ENCODE results near the gene MKLN1.
A peak's percentile ranks its signal among the peaks of the same experiment; 100 is the strongest.
"Not testable (repeated sequence)": the region's sequence is repeated elsewhere in the genome, so short reads cannot be mapped to it uniquely, and the experiment has no call there.

MKLN1 gene

GRCh38 chr7:131327626-131328376 lies at the start of gene MKLN1:
Gene MKLN1 (plus strand): TSS chr7:131327876. CDS start chr7:131327900, 24 bp downstream.
- DNase-seq = peak; percentile 74 to 83 (median 79)

- DNase-seq = no peak
Measured at GRCh38 chr7:131279044-131279443, 48.6 kb upstream of the MKLN1 start.

GRCh38 chr7:131281266-131282048 lies 46.2 kb upstream of the MKLN1 start:
- no peak for DNase-seq

- DNase-seq = no peak
Measured at GRCh38 chr7:131284702-131285419, 42.8 kb upstream of the MKLN1 start.

- DNase-seq = no peak
Measured at GRCh38 chr7:131285556-131285955, 42.1 kb upstream of the MKLN1 start.

GRCh38 chr7:131288450-131288849 lies 39.2 kb upstream of the MKLN1 start:
- DNase-seq = no peak

- no peak for DNase-seq
Measured at GRCh38 chr7:131289051-131289450, 38.6 kb upstream of the MKLN1 start.

- no peak for DNase-seq
Measured at GRCh38 chr7:131292141-131292905, 35.4 kb upstream of the MKLN1 start.

- no peak for DNase-seq
Measured at GRCh38 chr7:131293018-131293417, 34.7 kb upstream of the MKLN1 start.

GRCh38 chr7:131294553-131294952 lies 33.1 kb upstream of the MKLN1 start:
- no peak for DNase-seq

- no peak for DNase-seq
Measured at GRCh38 chr7:131298608-131298992, 29.1 kb upstream of the MKLN1 start.

GRCh38 chr7:131299074-131299473 lies 28.6 kb upstream of the MKLN1 start:
- DNase-seq = no peak

GRCh38 chr7:131300078-131300477 lies 27.6 kb upstream of the MKLN1 start:
- no peak for DNase-seq

GRCh38 chr7:131300572-131301466 lies 26.9 kb upstream of the MKLN1 start:
- DNase-seq = no peak

- no peak for DNase-seq
Measured at GRCh38 chr7:131302446-131302845, 25.2 kb upstream of the MKLN1 start.

- no peak for DNase-seq
Measured at GRCh38 chr7:131302876-131303707, 24.6 kb upstream of the MKLN1 start.

GRCh38 chr7:131305152-131305551 lies 22.5 kb upstream of the MKLN1 start:
- DNase-seq = no peak

GRCh38 chr7:131306041-131306440 lies 21.6 kb upstream of the MKLN1 start:
- DNase-seq = not testable (repeated sequence)

GRCh38 chr7:131306777-131307176 lies 20.9 kb upstream of the MKLN1 start:
- DNase-seq = no peak

GRCh38 chr7:131307627-131308026 lies 20.0 kb upstream of the MKLN1 start:
- no peak for DNase-seq

GRCh38 chr7:131312838-131313237 lies 14.8 kb upstream of the MKLN1 start:
- DNase-seq = no peak
